AG04449 (cell line): ENCODE data around the gene IPO11.
"Not testable (repeated sequence)": the region's sequence is repeated elsewhere in the genome, so short reads cannot be mapped to it uniquely, and the experiment has no call there.

Experiments used
- CTCF ChIA-PET: fragments of 350-600 bp; formaldehyde crosslinking; extraction: SDS; loops from one replicate; lab custom pipeline; 2021; ENCODE audit warnings: antibody characterized with exemption; lab: Yijun Ruan, JAX
- POLR2A ChIA-PET: fragments of 400-600, 350-600 bp; formaldehyde crosslinking; extraction: SDS; loops from one replicate; lab custom pipeline; 2020; ENCODE audit warnings: antibody characterized with exemption, inconsistent platforms; lab: Yijun Ruan, JAX
- DNase-seq: peaks from one replicate; pipeline ENCODE4 v3.0.0-alpha.2; 2010; ENCODE audit warnings: low read depth, low spot score
- H3K4me3 ChIP-seq: 2 replicates; pipeline ENCODE4 v1.5.1; 2011; ENCODE audit warnings: low read depth, mild to moderate bottlenecking, control low read depth, low read length
- TF ChIP-seq, protein P1 (sequence below): IDR thresholded peaks from one replicate; pipeline ENCODE4 v1.5.1; 2011; ENCODE audit warnings: mild to moderate bottlenecking, moderate library complexity, low read length, control low read depth, inconsistent platforms; ENCODE audit not compliant: insufficient read depth; ENCODE audit errors: missing control alignments

The IPO11 gene

DNA sequence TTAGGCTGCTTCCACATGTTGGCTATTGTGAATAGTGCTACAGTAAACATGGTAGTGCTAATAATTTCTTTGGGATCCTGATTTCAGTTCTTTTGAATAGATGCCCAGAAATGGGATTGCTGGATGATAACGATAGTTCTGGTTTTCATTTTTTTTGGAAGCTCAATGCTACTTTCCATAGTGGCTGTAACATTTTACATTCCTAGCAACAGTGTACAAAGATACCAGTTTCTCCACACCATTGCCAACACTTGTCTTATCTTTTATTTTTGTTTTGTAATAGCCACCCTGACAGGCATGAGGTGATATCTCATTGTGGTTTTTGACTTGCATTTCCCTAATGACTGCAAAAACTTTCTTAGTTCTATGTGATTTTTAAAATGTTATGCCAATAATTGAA lies 97.2 kb downstream of the IPO11 start:
- ChIA-PET CTCF (no interaction called here), POLR2A (no interaction called here)
- H3K4me3 ChIP-seq: no peak overlapping the region
- no peak for DNase-seq
- TF ChIP-seq, protein P1, sequence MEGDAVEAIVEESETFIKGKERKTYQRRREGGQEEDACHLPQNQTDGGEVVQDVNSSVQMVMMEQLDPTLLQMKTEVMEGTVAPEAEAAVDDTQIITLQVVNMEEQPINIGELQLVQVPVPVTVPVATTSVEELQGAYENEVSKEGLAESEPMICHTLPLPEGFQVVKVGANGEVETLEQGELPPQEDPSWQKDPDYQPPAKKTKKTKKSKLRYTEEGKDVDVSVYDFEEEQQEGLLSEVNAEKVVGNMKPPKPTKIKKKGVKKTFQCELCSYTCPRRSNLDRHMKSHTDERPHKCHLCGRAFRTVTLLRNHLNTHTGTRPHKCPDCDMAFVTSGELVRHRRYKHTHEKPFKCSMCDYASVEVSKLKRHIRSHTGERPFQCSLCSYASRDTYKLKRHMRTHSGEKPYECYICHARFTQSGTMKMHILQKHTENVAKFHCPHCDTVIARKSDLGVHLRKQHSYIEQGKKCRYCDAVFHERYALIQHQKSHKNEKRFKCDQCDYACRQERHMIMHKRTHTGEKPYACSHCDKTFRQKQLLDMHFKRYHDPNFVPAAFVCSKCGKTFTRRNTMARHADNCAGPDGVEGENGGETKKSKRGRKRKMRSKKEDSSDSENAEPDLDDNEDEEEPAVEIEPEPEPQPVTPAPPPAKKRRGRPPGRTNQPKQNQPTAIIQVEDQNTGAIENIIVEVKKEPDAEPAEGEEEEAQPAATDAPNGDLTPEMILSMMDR: no peak

DNA sequence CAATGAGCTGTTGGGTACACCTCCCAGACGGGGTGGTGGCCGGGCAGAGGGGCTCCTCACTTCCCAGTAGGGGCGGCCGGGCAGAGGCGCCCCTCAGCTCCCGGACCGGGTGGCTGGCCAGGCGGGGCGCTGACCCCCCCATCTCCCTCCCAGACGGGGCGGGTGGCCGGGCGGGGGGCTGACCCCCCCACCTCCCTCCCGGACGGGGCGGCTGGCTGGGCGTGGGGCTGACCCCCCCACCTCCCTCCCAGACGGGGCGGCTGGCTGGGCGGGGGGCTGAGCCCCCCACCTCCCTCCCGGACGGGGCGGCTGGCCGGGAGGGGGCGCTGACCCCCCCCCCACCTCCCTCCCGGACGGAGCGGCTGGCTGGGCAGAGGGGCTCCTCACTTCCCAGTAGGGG lies 100.5 kb downstream of the IPO11 start:
- POLR2A ChIA-PET, DNase-seq, H3K4me3 ChIP-seq, CTCF ChIA-PET: not testable (repeated sequence)

DNA sequence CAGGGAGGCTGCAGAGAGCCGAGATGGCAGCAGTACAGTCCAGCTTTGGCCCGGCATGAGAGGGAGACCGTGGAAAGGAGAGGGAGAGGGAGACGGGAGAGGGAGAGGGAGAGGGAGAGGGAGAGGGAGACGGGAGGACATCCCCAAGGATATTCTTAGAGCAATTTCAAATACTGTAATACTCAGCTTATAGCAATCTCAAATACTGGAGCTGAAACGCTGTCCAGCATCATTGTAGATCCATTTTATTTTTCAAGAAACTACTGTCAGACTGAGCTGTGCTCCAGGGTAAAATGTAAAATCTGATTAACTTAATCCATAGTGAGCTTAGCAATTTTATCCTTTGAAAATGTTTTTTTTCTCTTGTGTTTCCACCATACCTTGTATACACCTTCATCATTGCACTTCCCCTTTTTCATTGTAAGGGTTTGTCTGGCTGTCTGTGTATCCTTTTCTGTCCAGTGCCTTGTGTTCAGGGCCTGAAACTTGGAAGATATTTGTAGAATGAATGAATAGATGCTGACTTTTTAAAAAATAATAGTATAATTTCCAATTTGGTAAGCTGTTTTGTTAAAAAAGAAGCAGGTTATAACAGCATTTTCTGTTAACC lies 102.1 kb downstream of the IPO11 start:
- TF ChIP-seq, protein P1: no peak
- ChIA-PET POLR2A (no interaction called here), CTCF (no interaction called here)
- no peak overlapping the region for H3K4me3 ChIP-seq
- DNase-seq: no peak

DNA sequence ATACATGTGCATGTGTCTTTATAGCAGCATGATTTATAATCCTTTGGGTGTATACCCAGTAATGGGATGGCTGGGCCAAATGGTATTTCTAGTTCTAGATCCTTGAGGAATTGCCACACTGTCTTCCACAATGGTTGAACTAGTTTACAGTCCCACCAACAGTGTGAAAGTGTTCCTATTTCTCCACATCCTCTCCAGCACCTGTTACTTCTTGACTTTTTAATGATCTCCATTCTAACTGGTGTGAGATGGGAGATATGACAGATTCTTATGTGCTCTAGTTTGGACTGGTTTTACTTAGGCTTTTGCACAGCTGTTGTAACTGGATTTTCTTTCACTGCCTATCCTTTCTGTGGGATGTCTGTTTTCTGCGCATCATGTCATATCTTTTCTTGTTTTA lies 108.2 kb downstream of the IPO11 start:
- H3K4me3 ChIP-seq, DNase-seq, CTCF ChIA-PET, POLR2A ChIA-PET: not testable (repeated sequence)

DNA sequence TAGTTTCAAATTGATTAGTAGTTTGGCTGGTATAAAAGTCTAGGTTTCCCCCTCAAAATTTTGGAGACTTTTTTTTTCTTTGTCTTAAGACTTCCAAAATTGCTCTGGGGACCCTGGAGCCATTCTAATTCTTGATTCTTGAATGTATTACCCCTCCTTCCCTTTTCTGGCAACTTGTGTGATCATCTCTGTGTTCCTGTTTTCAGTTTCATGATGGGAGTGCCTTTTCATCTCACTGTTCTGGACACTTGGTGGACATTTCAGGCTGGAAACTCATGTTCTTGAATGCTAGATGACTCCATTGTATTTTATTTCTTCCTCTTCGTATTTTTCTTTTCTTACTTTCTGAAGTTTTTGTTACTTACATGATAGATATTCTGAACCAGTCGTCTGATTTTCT lies 108.8 kb downstream of the IPO11 start:
- ChIA-PET CTCF (no interaction called here), POLR2A (no interaction called here)
- TF ChIP-seq, protein P1: no peak
- no peak for DNase-seq
- H3K4me3 ChIP-seq: no peak overlapping the region

DNA sequence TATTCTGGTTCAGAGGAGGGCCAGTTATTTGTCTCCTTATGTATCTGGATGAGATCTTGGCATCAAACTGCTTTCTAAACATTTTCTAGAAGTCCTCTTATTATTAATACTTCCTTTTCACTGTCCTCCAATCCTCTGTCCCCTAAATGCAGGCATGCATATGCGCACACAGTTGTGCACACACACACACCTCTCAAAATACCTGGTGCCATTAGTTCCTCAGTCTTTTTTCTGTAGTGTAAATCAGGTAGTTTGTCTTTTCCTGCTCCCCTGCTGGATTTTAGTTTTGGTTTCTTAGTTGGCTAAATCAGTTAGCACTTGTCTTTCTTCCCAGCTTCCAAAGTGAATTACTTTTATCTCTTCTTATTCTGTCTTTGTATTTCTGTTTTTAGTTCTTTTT lies 110.2 kb downstream of the IPO11 start:
- ChIA-PET CTCF (no interaction called here), POLR2A (no interaction called here)
- TF ChIP-seq, protein P1: no peak
- DNase-seq: no peak
- H3K4me3 ChIP-seq: no peak overlapping the region

DNA sequence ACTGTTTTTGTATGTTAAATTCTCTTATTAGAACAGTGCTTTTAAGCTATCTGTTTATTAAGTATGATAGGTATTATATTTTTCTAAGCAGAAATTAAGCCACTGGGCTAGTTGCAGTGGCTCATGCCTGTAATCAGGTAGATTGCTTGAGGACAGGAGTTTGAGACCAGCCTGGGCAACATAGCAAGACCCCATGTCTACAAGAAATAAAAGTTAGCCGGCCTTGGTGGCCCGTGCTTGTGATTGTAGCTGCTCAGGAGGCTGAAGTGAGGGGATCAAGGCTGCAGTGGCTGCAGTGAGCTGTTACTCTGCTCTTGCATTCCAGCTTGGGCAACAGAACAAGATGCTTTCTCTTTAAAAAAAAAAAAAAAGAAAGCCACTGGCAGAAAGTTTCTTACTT lies 121.0 kb downstream of the IPO11 start:
- no peak for DNase-seq
- ChIA-PET CTCF (interaction anchor here (1.1 kb wide), 1 partner anchor 246 kb away, joined by 3 read pairs; no protein-coding TSS in a partner anchor), POLR2A (no interaction called here)
- H3K4me3 ChIP-seq: no peak overlapping the region
- TF ChIP-seq, protein P1: no peak
